ENCODE measurements around the gene SNX20.

DNA sequence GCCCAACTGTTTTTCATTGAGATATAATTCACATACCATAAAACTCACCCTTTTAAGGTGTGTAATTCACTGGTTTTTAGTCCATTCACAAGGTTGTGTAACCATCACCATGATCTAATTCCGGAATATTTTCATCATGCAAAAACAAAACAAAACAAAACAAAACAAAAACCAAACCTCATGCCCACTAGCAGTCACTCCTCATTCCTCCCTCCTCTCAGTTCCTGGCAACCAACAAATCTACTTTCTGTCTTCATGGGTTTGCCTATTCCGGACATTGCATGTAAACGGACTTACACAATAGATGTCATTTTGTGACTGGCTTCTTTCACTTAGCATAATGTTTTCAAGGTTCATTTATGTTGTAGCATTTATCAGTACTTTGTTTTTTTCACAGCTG, 7.8 kb upstream of the SNX20 start:
- TF ChIP-seq ZNF703 (CRISPR knock-in tag; IDR thresholded peaks at IDR 0.05; ENCODE audit: borderline replicate concordance) (no peak), HDAC2 (CRISPR knock-in tag; IDR thresholded peaks at IDR 0.05) (no peak), SOX6 (IDR thresholded peaks at IDR 0.05) (no peak), SOX6 (CRISPR knock-in tag; IDR thresholded peaks at IDR 0.05) (no peak), TCF7L2 (IDR thresholded peaks at IDR 0.05; ENCODE audit: low read depth, low read length) (no peak)
- TF ChIP-seq, protein P1, sequence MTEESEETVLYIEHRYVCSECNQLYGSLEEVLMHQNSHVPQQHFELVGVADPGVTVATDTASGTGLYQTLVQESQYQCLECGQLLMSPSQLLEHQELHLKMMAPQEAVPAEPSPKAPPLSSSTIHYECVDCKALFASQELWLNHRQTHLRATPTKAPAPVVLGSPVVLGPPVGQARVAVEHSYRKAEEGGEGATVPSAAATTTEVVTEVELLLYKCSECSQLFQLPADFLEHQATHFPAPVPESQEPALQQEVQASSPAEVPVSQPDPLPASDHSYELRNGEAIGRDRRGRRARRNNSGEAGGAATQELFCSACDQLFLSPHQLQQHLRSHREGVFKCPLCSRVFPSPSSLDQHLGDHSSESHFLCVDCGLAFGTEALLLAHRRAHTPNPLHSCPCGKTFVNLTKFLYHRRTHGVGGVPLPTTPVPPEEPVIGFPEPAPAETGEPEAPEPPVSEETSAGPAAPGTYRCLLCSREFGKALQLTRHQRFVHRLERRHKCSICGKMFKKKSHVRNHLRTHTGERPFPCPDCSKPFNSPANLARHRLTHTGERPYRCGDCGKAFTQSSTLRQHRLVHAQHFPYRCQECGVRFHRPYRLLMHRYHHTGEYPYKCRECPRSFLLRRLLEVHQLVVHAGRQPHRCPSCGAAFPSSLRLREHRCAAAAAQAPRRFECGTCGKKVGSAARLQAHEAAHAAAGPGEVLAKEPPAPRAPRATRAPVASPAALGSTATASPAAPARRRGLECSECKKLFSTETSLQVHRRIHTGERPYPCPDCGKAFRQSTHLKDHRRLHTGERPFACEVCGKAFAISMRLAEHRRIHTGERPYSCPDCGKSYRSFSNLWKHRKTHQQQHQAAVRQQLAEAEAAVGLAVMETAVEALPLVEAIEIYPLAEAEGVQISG (CRISPR knock-in tag; IDR thresholded peaks at IDR 0.05), result no peak
- TF ChIP-seq, protein P2, sequence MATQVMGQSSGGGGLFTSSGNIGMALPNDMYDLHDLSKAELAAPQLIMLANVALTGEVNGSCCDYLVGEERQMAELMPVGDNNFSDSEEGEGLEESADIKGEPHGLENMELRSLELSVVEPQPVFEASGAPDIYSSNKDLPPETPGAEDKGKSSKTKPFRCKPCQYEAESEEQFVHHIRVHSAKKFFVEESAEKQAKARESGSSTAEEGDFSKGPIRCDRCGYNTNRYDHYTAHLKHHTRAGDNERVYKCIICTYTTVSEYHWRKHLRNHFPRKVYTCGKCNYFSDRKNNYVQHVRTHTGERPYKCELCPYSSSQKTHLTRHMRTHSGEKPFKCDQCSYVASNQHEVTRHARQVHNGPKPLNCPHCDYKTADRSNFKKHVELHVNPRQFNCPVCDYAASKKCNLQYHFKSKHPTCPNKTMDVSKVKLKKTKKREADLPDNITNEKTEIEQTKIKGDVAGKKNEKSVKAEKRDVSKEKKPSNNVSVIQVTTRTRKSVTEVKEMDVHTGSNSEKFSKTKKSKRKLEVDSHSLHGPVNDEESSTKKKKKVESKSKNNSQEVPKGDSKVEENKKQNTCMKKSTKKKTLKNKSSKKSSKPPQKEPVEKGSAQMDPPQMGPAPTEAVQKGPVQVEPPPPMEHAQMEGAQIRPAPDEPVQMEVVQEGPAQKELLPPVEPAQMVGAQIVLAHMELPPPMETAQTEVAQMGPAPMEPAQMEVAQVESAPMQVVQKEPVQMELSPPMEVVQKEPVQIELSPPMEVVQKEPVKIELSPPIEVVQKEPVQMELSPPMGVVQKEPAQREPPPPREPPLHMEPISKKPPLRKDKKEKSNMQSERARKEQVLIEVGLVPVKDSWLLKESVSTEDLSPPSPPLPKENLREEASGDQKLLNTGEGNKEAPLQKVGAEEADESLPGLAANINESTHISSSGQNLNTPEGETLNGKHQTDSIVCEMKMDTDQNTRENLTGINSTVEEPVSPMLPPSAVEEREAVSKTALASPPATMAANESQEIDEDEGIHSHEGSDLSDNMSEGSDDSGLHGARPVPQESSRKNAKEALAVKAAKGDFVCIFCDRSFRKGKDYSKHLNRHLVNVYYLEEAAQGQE (IDR thresholded peaks at IDR 0.05; ENCODE audit: borderline replicate concordance in 1 of 2, low read depth in 1 of 2, low read length in 2 of 2), result no peak
- TF ChIP-seq, protein P3, sequence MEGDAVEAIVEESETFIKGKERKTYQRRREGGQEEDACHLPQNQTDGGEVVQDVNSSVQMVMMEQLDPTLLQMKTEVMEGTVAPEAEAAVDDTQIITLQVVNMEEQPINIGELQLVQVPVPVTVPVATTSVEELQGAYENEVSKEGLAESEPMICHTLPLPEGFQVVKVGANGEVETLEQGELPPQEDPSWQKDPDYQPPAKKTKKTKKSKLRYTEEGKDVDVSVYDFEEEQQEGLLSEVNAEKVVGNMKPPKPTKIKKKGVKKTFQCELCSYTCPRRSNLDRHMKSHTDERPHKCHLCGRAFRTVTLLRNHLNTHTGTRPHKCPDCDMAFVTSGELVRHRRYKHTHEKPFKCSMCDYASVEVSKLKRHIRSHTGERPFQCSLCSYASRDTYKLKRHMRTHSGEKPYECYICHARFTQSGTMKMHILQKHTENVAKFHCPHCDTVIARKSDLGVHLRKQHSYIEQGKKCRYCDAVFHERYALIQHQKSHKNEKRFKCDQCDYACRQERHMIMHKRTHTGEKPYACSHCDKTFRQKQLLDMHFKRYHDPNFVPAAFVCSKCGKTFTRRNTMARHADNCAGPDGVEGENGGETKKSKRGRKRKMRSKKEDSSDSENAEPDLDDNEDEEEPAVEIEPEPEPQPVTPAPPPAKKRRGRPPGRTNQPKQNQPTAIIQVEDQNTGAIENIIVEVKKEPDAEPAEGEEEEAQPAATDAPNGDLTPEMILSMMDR (CRISPR knock-in tag; IDR thresholded peaks at IDR 0.05), result no peak
- TF ChIP-seq, protein P4, sequence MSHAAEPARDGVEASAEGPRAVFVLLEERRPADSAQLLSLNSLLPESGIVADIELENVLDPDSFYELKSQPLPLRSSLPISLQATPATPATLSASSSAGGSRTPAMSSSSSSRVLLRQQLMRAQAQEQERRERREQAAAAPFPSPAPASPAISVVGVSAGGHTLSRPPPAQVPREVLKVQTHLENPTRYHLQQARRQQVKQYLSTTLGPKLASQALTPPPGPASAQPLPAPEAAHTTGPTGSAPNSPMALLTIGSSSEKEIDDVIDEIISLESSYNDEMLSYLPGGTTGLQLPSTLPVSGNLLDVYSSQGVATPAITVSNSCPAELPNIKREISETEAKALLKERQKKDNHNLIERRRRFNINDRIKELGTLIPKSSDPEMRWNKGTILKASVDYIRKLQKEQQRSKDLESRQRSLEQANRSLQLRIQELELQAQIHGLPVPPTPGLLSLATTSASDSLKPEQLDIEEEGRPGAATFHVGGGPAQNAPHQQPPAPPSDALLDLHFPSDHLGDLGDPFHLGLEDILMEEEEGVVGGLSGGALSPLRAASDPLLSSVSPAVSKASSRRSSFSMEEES (CRISPR knock-in tag; IDR thresholded peaks at IDR 0.05), result no peak
- TF ChIP-seq, protein P5, sequence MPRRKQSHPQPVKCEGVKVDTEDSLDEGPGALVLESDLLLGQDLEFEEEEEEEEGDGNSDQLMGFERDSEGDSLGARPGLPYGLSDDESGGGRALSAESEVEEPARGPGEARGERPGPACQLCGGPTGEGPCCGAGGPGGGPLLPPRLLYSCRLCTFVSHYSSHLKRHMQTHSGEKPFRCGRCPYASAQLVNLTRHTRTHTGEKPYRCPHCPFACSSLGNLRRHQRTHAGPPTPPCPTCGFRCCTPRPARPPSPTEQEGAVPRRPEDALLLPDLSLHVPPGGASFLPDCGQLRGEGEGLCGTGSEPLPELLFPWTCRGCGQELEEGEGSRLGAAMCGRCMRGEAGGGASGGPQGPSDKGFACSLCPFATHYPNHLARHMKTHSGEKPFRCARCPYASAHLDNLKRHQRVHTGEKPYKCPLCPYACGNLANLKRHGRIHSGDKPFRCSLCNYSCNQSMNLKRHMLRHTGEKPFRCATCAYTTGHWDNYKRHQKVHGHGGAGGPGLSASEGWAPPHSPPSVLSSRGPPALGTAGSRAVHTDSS (CRISPR knock-in tag; conservative IDR thresholded peaks at IDR 0.05), result no peak
- TF ChIP-seq, protein P6, sequence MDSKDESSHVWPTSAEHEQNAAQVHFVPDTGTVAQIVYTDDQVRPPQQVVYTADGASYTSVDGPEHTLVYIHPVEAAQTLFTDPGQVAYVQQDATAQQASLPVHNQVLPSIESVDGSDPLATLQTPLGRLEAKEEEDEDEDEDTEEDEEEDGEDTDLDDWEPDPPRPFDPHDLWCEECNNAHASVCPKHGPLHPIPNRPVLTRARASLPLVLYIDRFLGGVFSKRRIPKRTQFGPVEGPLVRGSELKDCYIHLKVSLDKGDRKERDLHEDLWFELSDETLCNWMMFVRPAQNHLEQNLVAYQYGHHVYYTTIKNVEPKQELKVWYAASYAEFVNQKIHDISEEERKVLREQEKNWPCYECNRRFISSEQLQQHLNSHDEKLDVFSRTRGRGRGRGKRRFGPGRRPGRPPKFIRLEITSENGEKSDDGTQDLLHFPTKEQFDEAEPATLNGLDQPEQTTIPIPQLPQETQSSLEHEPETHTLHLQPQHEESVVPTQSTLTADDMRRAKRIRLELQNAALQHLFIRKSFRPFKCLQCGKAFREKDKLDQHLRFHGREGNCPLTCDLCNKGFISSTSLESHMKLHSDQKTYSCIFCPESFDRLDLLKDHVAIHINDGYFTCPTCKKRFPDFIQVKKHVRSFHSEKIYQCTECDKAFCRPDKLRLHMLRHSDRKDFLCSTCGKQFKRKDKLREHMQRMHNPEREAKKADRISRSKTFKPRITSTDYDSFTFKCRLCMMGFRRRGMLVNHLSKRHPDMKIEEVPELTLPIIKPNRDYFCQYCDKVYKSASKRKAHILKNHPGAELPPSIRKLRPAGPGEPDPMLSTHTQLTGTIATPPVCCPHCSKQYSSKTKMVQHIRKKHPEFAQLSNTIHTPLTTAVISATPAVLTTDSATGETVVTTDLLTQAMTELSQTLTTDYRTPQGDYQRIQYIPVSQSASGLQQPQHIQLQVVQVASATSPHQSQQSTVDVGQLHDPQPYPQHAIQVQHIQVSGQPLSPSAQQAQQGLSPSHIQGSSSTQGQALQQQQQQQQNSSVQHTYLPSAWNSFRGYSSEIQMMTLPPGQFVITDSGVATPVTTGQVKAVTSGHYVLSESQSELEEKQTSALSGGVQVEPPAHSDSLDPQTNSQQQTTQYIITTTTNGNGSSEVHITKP (CRISPR knock-in tag; IDR thresholded peaks at IDR 0.05; ENCODE audit: low read depth), result no peak

All from HepG2 (cell line).